Kidney glomerular epithelial cell (primary cell): ENCODE results near the gene RASA3.

Experiments
- DNase-seq: peaks from one replicate; lab custom pipeline; 2025; lab: John Stamatoyannopoulos, UW

The RASA3 gene

GRCh38 chr13:113981611-113982295, 150.7 kb downstream of the RASA3 start:
- DNase-seq, result no peak

GRCh38 chr13:113981194-113981605, 151.2 kb downstream of the RASA3 start:
- no peak for DNase-seq

- DNase-seq, result no peak
Observed at GRCh38 chr13:113980489-113981064, 151.8 kb downstream of the RASA3 start.

GRCh38 chr13:113979791-113980471, 152.5 kb downstream of the RASA3 start:
- no peak for DNase-seq

- DNase-seq, result no peak
Observed at GRCh38 chr13:113978741-113979481, 153.5 kb downstream of the RASA3 start.

- no peak for DNase-seq
Observed at GRCh38 chr13:113977976-113978375, 154.4 kb downstream of the RASA3 start.

- DNase-seq, result peak; percentile 46
Observed at GRCh38 chr13:113976711-113977684, 155.4 kb downstream of the RASA3 start.

GRCh38 chr13:113975416-113975815, 157.0 kb downstream of the RASA3 start:
- DNase-seq, result no peak

GRCh38 chr13:113974304-113975281, 157.8 kb downstream of the RASA3 start:
- DNase-seq, result no peak

GRCh38 chr13:113973218-113974164, 158.9 kb downstream of the RASA3 start, which contains the start of gene C13orf46:
Gene C13orf46, minus strand, starts transcription at chr13:113974076. Its CDS starts 79 bp downstream, at chr13:113973997.
- no peak for DNase-seq

GRCh38 chr13:113972451-113973217, 159.8 kb downstream of the RASA3 start:
- DNase-seq, result no peak

GRCh38 chr13:113971471-113972231, 160.8 kb downstream of the RASA3 start:
- DNase-seq, result no peak

- DNase-seq, result no peak
Observed at GRCh38 chr13:113970810-113971470, 161.5 kb downstream of the RASA3 start.

- no peak for DNase-seq
Observed at GRCh38 chr13:113969973-113970611, 162.3 kb downstream of the RASA3 start.

GRCh38 chr13:113969311-113969972, 163.0 kb downstream of the RASA3 start:
- no peak for DNase-seq
